Measurements from ENCODE around the gene AJAP1. TPM values are rescaled to one million over a fixed set of nuclear protein-coding genes. Genes with fewer than 3 reads are reported as not detected.

Gene AJAP1
- total and polyA plus RNA-seq, 2 experiments from 2014 or later: not detected

GRCh38 chr1:4741876-4742423, 87.5 kb downstream of the AJAP1 start:
- Histone ChIP-seq H2AFZ (no peak overlapping the region), H3K36me3 (ENCODE audit: insufficient read depth) (no peaks in the 10 kb centered on the region; the same call in 1 of the 2 replicates), H3K4me3 (no peak overlapping the region), H3K4me2 (no peak overlapping the region), H3K27me3 (ENCODE audit: insufficient read depth) (no peaks in the 10 kb centered on the region), H3K4me1 (ENCODE audit: insufficient read depth) (no peaks in the 10 kb centered on the region), H3K27ac (ENCODE audit: low read depth) (no peak overlapping the region), H4K20me1 (replicated peaks; ENCODE audit: insufficient read depth) (no peaks in the 10 kb centered on the region), H3K79me2 (replicated peaks; ENCODE audit: insufficient read depth) (no peaks in the 10 kb centered on the region), H3K9me2 (ENCODE audit: insufficient read depth) (no peaks in the 10 kb centered on the region), H3F3A (replicated peaks; ENCODE audit: low read depth) (no peaks in the 10 kb centered on the region)
- H3K9me3 Mint-ChIP-seq: peaks cover 12% of the 10 kb centered on the region; the same call in 2 of the 3 replicates
- DNase-seq (ENCODE audit: low spot score): no peak
- no peak overlapping the region for H3K4me3 Mint-ChIP-seq
- 0 out of 2 replicates have a peak overlapping the region, but pooled peaks have one; percentile 68 for H3K27ac Mint-ChIP-seq
- peaks cover 18% of the 10 kb centered on the region for H3K4me1 Mint-ChIP-seq
- peaks cover 3% of the 10 kb centered on the region for H3K27me3 Mint-ChIP-seq (ENCODE audit: insufficient read depth, low read depth, poor library complexity)
- ATAC-seq: no peak
- TF ChIP-seq NANOG (IDR thresholded peaks at IDR 0.05; ENCODE audit: borderline replicate concordance) (no peak), REST (IDR thresholded peaks at IDR 0.05; ENCODE audit: unreplicated experiment) (no peak), JUNB (IDR thresholded peaks at IDR 0.05; ENCODE audit: unreplicated experiment) (no peak), CTCF (conservative IDR thresholded peaks at IDR 0.05; ENCODE audit: low read depth in 2 of 2) (no peak), ZNF114 (CRISPR knock-in tag; IDR thresholded peaks at IDR 0.05) (no peak), EZH2phosphoT487 (IDR thresholded peaks at IDR 0.05; ENCODE audit: unreplicated experiment) (no peak), ZNF331 (CRISPR knock-in tag; IDR thresholded peaks at IDR 0.05; ENCODE audit: low read depth) (no peak), CREB1 (CRISPR knock-in tag; IDR thresholded peaks at IDR 0.05; ENCODE audit: low read depth) (no peak), POLR2AphosphoS5 (IDR thresholded peaks at IDR 0.05; ENCODE audit: low read depth) (no peak)
- H3K36me3 Mint-ChIP-seq (ENCODE audit: low read depth): peaks cover 10% of the 10 kb centered on the region

Measured in GM23338 (cell line).